AG04449 (cell line): ENCODE measurements around the gene MARF1.

Source experiments
- CTCF ChIA-PET: fragments of 350-600 bp; formaldehyde crosslinking; extraction: SDS; loops from one replicate; lab custom pipeline; 2021; ENCODE audit warnings: antibody characterized with exemption; lab: Yijun Ruan, JAX
- POLR2A ChIA-PET: fragments of 400-600, 350-600 bp; formaldehyde crosslinking; extraction: SDS; loops from one replicate; lab custom pipeline; 2020; ENCODE audit warnings: antibody characterized with exemption, inconsistent platforms; lab: Yijun Ruan, JAX
- DNase-seq: peaks from one replicate; pipeline ENCODE4 v3.0.0-alpha.2; 2010; ENCODE audit warnings: low read depth, low spot score
- H3K4me3 ChIP-seq: 2 replicates; pipeline ENCODE4 v1.5.1; 2011; ENCODE audit warnings: low read depth, mild to moderate bottlenecking, control low read depth, low read length
- TF ChIP-seq, protein P1 (sequence below): IDR thresholded peaks from one replicate; pipeline ENCODE4 v1.5.1; 2011; ENCODE audit warnings: mild to moderate bottlenecking, moderate library complexity, low read length, control low read depth, inconsistent platforms; ENCODE audit not compliant: insufficient read depth; ENCODE audit errors: missing control alignments

The MARF1 gene

GRCh38 chr16:15586716-15587115, 56.2 kb downstream of the MARF1 start:
- no peak for DNase-seq
- no peak overlapping the region for H3K4me3 ChIP-seq
- CTCF ChIA-PET, result no interaction called here
- TF ChIP-seq, protein P1, sequence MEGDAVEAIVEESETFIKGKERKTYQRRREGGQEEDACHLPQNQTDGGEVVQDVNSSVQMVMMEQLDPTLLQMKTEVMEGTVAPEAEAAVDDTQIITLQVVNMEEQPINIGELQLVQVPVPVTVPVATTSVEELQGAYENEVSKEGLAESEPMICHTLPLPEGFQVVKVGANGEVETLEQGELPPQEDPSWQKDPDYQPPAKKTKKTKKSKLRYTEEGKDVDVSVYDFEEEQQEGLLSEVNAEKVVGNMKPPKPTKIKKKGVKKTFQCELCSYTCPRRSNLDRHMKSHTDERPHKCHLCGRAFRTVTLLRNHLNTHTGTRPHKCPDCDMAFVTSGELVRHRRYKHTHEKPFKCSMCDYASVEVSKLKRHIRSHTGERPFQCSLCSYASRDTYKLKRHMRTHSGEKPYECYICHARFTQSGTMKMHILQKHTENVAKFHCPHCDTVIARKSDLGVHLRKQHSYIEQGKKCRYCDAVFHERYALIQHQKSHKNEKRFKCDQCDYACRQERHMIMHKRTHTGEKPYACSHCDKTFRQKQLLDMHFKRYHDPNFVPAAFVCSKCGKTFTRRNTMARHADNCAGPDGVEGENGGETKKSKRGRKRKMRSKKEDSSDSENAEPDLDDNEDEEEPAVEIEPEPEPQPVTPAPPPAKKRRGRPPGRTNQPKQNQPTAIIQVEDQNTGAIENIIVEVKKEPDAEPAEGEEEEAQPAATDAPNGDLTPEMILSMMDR, result no peak
- POLR2A ChIA-PET, result no interaction called here

GRCh38 chr16:15585956-15586355, 57.0 kb downstream of the MARF1 start:
- H3K4me3 ChIP-seq, result no peak overlapping the region
- CTCF ChIA-PET, result no interaction called here
- TF ChIP-seq, protein P1, result no peak
- DNase-seq, result no peak
- POLR2A ChIA-PET, result no interaction called here

GRCh38 chr16:15583526-15583925, 59.4 kb downstream of the MARF1 start:
- POLR2A ChIA-PET, result no interaction called here
- H3K4me3 ChIP-seq, result no peak overlapping the region

GRCh38 chr16:15581127-15581815, 61.7 kb downstream of the MARF1 start:
- H3K4me3 ChIP-seq, result no peak overlapping the region
- ChIA-PET CTCF (no interaction called here), POLR2A (interaction anchor here (0.6 kb wide), 1 partner anchor 30 kb away, joined by 5 read pairs; no protein-coding TSS in a partner anchor)
- TF ChIP-seq, protein P1, result no peak
- DNase-seq, result no peak

More at GRCh38 chr16:15583526-15583925, 59.4 kb downstream of the MARF1 start:
- TF ChIP-seq, protein P1, result no peak
- DNase-seq, result no peak
- CTCF ChIA-PET, result no interaction called here

DNA sequence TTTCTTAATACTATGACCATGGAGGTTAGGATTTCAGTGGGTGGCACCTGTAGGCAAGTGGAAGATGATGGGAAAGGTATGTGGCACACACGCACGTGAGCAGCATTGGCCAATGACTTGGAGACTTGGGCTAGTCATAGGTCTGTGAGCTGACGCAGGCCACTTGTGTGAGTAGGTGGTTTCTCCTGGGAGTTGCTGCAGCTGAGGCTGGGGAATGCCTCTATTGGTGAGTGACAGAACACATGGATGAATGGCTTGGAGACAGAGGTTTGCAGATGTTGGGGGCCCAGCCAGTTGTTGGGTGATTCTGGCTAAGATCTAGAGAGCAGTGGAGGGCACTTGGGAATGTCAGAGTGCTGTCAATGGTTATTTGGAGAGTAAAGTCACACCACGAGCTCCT, 64.1 kb downstream of the MARF1 start:
- DNase-seq, result no peak
- TF ChIP-seq, protein P1, result no peak
- no peak overlapping the region for H3K4me3 ChIP-seq
- ChIA-PET CTCF (no interaction called here), POLR2A (no interaction called here)

DNA sequence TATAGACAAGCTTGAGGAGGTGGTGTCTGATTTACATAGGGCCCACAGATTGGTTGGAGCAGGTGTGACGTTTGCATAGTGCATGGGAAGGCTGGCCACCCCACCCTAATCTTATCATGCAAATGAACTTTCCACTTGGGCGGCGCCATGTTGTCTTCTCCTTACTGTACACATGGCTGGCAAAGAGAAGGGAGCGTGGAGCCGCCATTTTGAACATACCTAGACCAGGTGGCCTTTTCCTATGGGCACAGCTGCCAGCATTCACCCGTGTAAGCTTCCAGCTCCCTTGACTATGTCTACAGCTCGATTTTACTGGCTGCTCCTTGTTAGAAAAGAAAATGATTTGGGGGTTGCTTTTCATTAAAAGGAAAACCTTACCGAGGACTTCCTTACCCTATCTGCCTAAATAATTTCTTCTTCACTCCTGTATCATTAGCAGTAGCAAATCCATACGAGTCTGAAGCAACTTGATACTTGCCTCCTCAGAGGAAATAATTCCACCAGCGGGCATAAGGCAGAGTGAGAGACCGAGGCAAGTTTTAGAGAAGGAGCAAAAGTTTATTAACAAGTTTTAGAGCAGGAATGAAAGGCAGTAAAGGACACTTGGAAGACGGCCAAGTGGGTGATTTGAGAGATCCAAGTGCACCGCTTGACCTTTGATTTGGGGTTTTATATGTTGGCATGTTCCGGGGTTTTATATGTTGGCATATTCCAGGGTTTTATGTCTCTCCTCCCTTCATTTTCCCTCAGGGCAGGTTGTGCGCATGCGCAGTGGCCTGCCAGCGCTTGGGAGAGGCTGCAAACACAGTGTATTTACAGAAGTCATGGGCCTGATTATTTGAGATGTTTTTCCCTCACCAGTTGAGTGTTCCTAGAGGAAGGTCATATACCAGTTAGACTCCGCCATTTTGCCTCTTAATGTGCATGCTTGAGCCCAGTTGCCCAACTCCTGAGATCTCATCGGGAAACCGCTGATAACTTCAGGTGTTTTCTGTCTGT, 65.7 kb downstream of the MARF1 start:
- no peak overlapping the region for H3K4me3 ChIP-seq
- DNase-seq, result no peak
- TF ChIP-seq, protein P1, result no peak
- CTCF ChIA-PET, result no interaction called here
- POLR2A ChIA-PET, result no interaction called here
